ENCODE results near the gene PUSL1. TPM values are rescaled to one million over a fixed set of nuclear protein-coding genes. Genes with fewer than 3 reads are reported as not detected.

Gene PUSL1
- total and polyA plus RNA-seq, 2 experiments from 2014 or later, result 41.5 to 55.8 TPM

GRCh38 chr1:1312450-1313314, 4.3 kb downstream of the PUSL1 start:
- Histone ChIP-seq H4K20me1 (replicated peaks; ENCODE audit: insufficient read depth) (peaks cover 15% of the 10 kb centered on the region; the same call in 1 of the 2 replicates), H2AFZ (no peak overlapping the region), H3K79me2 (replicated peaks; ENCODE audit: insufficient read depth) (peaks cover 18% of the 10 kb centered on the region), H3K4me1 (ENCODE audit: insufficient read depth) (peaks cover 4% of the 10 kb centered on the region; the same call in 1 of the 2 replicates), H3K9me2 (ENCODE audit: insufficient read depth) (no peaks in the 10 kb centered on the region), H3F3A (replicated peaks; ENCODE audit: low read depth) (peaks cover 19% of the 10 kb centered on the region), H3K27me3 (ENCODE audit: insufficient read depth) (no peaks in the 10 kb centered on the region), H3K4me3 (no peak overlapping the region), H3K27ac (ENCODE audit: low read depth) (no peak overlapping the region), H3K36me3 (ENCODE audit: insufficient read depth) (peaks cover 8% of the 10 kb centered on the region; the same call in 1 of the 2 replicates), H3K4me2 (no peak overlapping the region)
- ATAC-seq, result no peak
- Mint-ChIP-seq H3K27me3 (ENCODE audit: insufficient read depth, low read depth, poor library complexity) (peaks cover 22% of the 10 kb centered on the region), H3K9me3 (no peaks in the 10 kb centered on the region; the same call in 2 of the 3 replicates), H3K36me3 (ENCODE audit: low read depth) (peaks cover 42% of the 10 kb centered on the region), H3K4me1 (peaks cover 18% of the 10 kb centered on the region), H3K4me3 (no peak overlapping the region), H3K27ac (no peak overlapping the region)
- peak; percentile 2 for DNase-seq (ENCODE audit: low spot score)
- TF ChIP-seq ZNF462 (CRISPR knock-in tag; IDR thresholded peaks at IDR 0.05) (no peak), CREB1 (CRISPR knock-in tag; IDR thresholded peaks at IDR 0.05; ENCODE audit: low read depth) (no peak), CTCF (conservative IDR thresholded peaks at IDR 0.05; ENCODE audit: low read depth in 2 of 2) (no peak), STAT1 (IDR thresholded peaks at IDR 0.05; ENCODE audit: unreplicated experiment) (no peak), EZH2phosphoT487 (IDR thresholded peaks at IDR 0.05; ENCODE audit: unreplicated experiment) (no peak), ETS1 (IDR thresholded peaks at IDR 0.05) (no peak), NANOG (IDR thresholded peaks at IDR 0.05; ENCODE audit: borderline replicate concordance) (no peak), EZH2 (IDR thresholded peaks at IDR 0.05; ENCODE audit: low read depth, unreplicated experiment) (no peak)

Data from GM23338 (cell line).